GM13977 (cell line): Measurements from ENCODE around the gene NCBP3.
"Not testable (repeated sequence)": the region's sequence is repeated elsewhere in the genome, so short reads cannot be mapped to it uniquely, and the experiment has no call there.

Experiments
- DNase-seq: peaks from one replicate; pipeline ENCODE4 v3.0.0; 2012; ENCODE audit warnings: low spot score
- in situ Hi-C: fragments of 300-500 bp; cut with MboI; formaldehyde crosslinking; loops from one replicate; pipeline ENCODE4 v1.12.0; 2022; ENCODE audit warnings: low sequenced_read_pairs, low pct_unique_long_range_greater_than_20kb, mixed read lengths, inconsistent platforms; ENCODE audit not compliant: unreplicated experiment
- TF ChIP-seq, protein P1 (sequence below): IDR thresholded peaks from 2 replicates; pipeline ENCODE4 v1.5.1; 2012; ENCODE audit warnings: mild to moderate bottlenecking, control low read depth; ENCODE audit not compliant: insufficient read depth; ENCODE audit errors: extremely low read depth, missing control alignments

The NCBP3 gene

DNA sequence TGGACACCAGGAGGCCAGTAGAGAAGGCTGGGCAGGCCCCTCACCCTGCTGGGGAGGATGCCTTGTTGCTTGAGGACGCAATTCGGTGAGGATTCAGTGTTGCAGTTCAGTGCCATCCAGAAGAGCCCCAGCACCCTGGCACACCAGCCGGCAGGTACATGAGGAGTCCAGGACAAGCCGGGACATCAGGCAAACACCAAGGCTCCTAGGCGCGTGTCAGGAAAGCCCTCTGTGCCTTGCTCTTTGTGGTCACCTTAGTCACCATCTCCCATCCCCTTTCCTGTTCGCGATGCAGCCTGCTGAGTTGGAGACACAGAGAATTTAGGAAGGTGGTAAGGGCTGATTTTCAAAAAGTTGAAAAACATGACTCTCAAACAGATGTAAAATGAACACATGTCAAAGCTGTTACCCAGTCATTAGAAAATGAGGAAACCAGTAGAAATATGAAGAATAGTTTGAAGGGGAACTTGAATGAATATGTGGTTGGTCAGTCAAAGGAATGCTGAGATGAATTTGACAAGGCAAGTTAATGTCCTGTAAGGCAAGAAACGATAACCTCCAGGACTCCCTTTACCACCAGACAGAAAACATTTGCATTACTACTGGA is 2.3 kb upstream of the NCBP3 start:
- in situ Hi-C loops = no loop called here
- TF ChIP-seq, protein P1, sequence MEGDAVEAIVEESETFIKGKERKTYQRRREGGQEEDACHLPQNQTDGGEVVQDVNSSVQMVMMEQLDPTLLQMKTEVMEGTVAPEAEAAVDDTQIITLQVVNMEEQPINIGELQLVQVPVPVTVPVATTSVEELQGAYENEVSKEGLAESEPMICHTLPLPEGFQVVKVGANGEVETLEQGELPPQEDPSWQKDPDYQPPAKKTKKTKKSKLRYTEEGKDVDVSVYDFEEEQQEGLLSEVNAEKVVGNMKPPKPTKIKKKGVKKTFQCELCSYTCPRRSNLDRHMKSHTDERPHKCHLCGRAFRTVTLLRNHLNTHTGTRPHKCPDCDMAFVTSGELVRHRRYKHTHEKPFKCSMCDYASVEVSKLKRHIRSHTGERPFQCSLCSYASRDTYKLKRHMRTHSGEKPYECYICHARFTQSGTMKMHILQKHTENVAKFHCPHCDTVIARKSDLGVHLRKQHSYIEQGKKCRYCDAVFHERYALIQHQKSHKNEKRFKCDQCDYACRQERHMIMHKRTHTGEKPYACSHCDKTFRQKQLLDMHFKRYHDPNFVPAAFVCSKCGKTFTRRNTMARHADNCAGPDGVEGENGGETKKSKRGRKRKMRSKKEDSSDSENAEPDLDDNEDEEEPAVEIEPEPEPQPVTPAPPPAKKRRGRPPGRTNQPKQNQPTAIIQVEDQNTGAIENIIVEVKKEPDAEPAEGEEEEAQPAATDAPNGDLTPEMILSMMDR = no peak
- no peak for DNase-seq

DNA sequence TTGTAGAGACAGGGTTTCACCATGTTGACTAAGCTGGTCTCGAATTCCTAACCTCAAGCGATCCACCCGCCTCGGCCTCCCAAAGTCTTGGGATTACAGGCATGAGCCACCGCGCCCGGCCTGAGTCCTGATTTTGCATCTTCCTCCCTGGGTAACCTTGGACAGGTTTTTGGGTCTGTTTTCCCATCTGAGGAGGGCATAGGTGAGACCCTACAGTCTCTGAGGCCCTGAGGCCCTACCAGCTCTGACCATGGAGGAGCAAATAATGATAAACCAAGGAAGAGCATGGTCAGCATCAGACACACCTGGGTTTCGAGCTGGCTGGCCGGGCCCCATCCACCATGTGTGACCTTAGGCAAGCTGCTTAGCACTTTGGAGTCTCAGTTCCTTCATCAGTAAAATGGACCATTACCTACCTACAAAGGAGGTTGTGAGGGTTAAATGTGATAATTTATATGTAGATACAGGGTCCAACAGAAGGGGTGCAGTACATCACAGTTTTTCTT is 1.2 kb upstream of the NCBP3 start:
- in situ Hi-C loops = no loop called here
- no peak for DNase-seq
- TF ChIP-seq, protein P1 = no peak

DNA sequence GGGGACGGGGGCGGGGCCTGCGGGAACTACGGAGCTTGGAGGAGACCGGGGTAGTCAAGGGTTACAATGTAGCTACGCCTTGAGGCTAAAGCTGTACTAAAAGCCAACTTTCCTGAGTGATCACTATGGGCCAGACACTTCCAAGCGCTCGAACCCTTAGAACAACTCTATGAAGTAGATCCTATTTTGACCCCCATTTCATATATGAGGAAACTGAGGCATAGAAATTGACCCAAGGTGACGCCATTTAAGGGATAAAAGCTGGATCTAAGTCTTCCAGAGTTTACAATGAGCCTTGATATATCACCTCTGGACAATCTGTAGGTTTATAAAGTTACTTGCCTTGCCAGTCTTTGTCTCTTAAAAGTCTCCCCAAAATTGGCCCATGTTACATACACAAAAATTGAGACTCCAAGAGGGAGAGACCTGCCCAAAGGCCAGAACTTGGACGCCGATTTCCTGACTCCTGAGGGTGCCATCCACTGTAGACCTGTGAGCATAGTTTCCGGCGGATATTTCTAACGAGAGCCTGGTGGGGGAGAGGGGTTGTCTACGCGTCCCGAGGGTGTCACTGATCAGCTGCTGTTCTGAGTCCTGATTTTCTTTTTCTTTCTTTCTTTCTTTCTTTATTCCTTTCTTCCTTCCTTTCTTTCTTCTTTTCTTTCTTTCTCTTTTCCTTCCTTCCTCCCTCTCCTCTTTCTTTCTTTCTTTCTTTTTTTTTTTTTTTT is 555 bp upstream of the NCBP3 start:
- TF ChIP-seq, protein P1 = no peak
- in situ Hi-C loops = no loop called here

DNA sequence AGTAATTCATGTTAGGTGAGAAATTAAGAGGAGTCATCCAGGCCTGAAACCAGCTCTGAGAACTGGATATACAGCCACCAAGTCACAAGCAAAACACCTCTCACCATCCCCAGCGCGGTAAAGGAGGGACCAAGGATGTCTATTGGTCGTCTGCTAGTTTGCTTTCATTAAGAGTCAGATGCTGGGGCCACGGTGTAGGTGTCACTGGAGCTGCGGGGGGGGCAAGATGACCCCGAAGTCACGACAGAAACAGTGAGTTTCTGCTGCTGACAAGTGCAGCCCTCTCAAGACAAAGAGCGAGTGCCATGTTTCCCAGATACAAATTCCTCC is 790 bp downstream of the NCBP3 start:
- TF ChIP-seq, protein P1 = no peak
- DNase-seq = peak; percentile 72
- in situ Hi-C loops = no loop called here

More for the DNA sequence above, 555 bp upstream of the NCBP3 start:
- no peak for DNase-seq

DNA sequence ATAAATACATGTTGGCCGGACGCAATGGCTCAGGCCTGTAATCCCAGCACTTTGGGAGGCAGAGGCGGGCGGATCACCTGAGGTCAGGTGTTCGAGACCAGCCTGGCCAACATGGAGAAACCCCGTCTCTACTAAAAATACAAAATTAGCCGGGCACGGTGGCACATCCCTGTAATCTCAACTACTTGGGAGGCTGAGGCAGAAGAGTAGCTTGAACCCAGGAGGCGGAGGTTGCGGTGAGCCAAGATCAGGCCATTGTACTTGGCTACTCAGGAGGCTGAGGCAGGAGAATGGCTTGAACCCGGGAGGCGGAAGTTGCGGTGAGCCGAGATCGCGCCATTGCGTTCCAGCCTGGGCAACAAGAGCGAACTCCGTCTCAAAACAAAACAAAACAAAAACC is 1.5 kb downstream of the NCBP3 start:
- in situ Hi-C loops, DNase-seq: not testable (repeated sequence)

DNA sequence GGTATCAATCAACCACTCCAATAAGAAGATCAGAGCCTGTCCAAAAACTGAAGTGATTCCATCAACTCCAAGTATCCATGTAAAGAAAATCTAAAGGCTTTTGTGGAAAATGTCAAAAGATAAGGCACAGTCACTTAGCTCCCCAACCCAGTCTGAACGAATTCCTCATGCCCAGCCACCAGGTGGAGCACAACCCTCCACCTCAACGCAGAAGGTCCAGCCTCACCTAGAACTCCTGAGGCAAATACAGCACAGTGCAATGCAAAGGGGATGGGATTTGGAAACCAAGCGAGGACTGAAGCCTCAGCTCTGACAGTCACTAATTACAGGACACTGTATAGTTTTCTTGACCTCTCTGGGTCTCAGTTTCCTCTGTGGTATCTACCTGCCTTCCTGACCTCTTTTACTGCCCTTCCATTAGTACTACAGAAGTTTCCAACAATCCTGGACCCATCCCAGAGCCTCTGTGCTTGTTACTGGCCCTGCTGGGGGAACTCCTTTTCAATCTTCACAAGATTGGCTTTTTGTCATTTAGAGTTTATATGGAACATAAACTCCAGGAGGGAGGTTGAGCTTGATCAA is 2.0 kb downstream of the NCBP3 start:
- peak; percentile 68 for DNase-seq
- in situ Hi-C loops = no loop called here
- TF ChIP-seq, protein P1 = peak; percentile 64

DNA sequence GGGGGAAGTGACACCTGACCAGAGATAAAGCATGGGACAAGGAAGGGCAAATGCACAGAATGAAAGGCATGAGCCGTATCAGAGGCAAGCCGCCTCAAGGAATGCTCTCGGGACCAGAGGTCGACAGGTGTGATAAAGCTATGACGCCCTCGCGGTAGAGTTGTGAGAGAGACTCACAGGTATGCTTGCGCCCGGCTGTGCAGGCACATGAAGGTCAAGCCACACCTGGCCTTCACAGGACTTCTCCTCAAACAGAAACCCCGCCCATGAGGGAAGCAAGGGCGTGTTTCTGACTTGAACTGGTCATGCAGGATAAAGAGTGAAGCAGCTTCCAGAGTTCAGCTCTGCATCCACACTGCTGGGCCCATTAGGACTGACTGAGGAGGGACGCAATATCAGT is 7.8 kb downstream of the NCBP3 start:
- TF ChIP-seq, protein P1 = no peak
- in situ Hi-C loops = no loop called here
- DNase-seq = no peak
